Thyroid gland (tissue), 4 donors: ENCODE measurements around the gene TMEM175. TPM values are rescaled to one million over a fixed set of nuclear protein-coding genes. Genes with fewer than 3 reads are reported as not detected.

Experiments used
- DNase-seq, 2 donors: peaks; one replicate each; pipeline ENCODE4 v3.0.0-alpha.2; 2019
- H3K27ac ChIP-seq, 3 donors: fragments of 200-600 bp; sonication (generic); 1 replicate in 2 of 3; 2 replicates in 1 of 3; pipeline ENCODE4 v1.5.1; 2016 to 2019; ENCODE audit warnings: mild to moderate bottlenecking in 1 of 3, moderate library complexity in 1 of 3
- H3K27me3 ChIP-seq: fragments of 200-600 bp; sonication (generic); one replicate; pipeline ENCODE4 v1.5.1; 2019
- H3K36me3 ChIP-seq, 2 donors: fragments of 200-600 bp; sonication (generic); one replicate each; pipeline ENCODE4 v1.5.1; 2016 to 2019
- H3K4me1 ChIP-seq, 2 donors: fragments of 200-600 bp; sonication (generic); one replicate each; pipeline ENCODE4 v1.5.1; 2017 to 2019
- H3K4me3 ChIP-seq, 3 donors: fragments of 200-600 bp; sonication (generic); replicated peaks in 1 of 3; 1 replicate in 2 of 3; 2 replicates in 1 of 3; pipeline ENCODE4 v1.5.1; 2016; ENCODE audit warnings: mild to moderate bottlenecking in 1 of 3
- H3K9me3 ChIP-seq: fragments of 200-600 bp; sonication (generic); one replicate; pipeline ENCODE4 v1.5.1; 2017
- CTCF ChIP-seq, 6 experiments: fragments of 200-600 bp in 3 of 6; fragments of 450-650 bp in 3 of 6; sonication (generic) in 3 of 6; IDR thresholded peaks; one replicate each; pipeline ENCODE4 v1.5.1; 2016 to 2019; ENCODE audit warnings: antibody characterized with exemption in 6 of 6, mild to moderate bottlenecking in 2 of 6, inconsistent platforms in 1 of 6, moderate library complexity in 1 of 6
- POLR2A ChIP-seq, 2 donors: fragments of 450-650 bp; IDR thresholded peaks; one replicate each; pipeline ENCODE4 v1.6.1; 2017; ENCODE audit warnings: antibody characterized with exemption in 2 of 2, mild to moderate bottlenecking in 2 of 2, moderate library complexity in 1 of 2
- WGBS, 2 donors: methylation state at CpG; one replicate each; pipeline ENCODE4 v1.1.5; 2017; 5-methylcytosine and 5-hydroxymethylcytosine counted together
- intact Hi-C: fragments of 100-400 bp; cut with DNase I; formaldehyde crosslinking; loops from one replicate; pipeline ENCODE4 v1.15.1; 2023
- total RNA-seq, 4 donors: library from RNA; depleted of rRNA; stranded (reverse); fragments of >200 nt; gene quantifications; one replicate each; pipeline ENCODE4 v1.2.3, GENCODE V29; 2016

Gene TMEM175
- total RNA-seq, 4 donors from 2014 or later, result 33.6 to 63.9 (median 40.4) TPM

GRCh38 chr4:953574-953915, 21.3 kb downstream of the TMEM175 start:
- intact Hi-C loops, result no loop called here
- H3K9me3 ChIP-seq, result no peaks in the 10 kb centered on the region
- 97 to 99% methylated on average over 13 of the region's 13 CpGs for WGBS, 2 donors

GRCh38 chr4:954211-955020, 22.2 kb downstream of the TMEM175 start:
- WGBS, 2 donors, result 95 to 96% methylated on average over 17 of the region's 17 CpGs
- no peaks in the 10 kb centered on the region for H3K9me3 ChIP-seq
- DNase-seq, result no peak
- no peak overlapping the region for H3K4me3 ChIP-seq
- intact Hi-C loops, result no loop called here
- no peaks in the 10 kb centered on the region for H3K27me3 ChIP-seq
- H3K36me3 ChIP-seq, result peaks cover 6 to 8% of the 10 kb centered on the region in 2 donors
- H3K27ac ChIP-seq, result no peak overlapping the region
- no peak for TF ChIP-seq POLR2A (IDR thresholded peaks at IDR 0.05)
- TF ChIP-seq CTCF (IDR thresholded peaks at IDR 0.05), result no peak
- no peaks in the 10 kb centered on the region for H3K4me1 ChIP-seq

More at GRCh38 chr4:953574-953915, 21.3 kb downstream of the TMEM175 start:
- Histone ChIP-seq H3K4me3 (no peak overlapping the region), H3K36me3 (peaks cover 6% of the 10 kb centered on the region in 2 donors), H3K27ac (no peak overlapping the region), H3K4me1 (no peaks in the 10 kb centered on the region), H3K27me3 (no peaks in the 10 kb centered on the region)
- no peak for TF ChIP-seq CTCF (IDR thresholded peaks at IDR 0.05)
- TF ChIP-seq POLR2A (IDR thresholded peaks at IDR 0.05), result no peak
- DNase-seq, result no peak

GRCh38 chr4:955161-955921, 23.1 kb downstream of the TMEM175 start:
- DNase-seq, result no peak
- intact Hi-C loops, result no loop called here
- no peak overlapping the region for H3K4me3 ChIP-seq
- H3K36me3 ChIP-seq, result peaks cover 6 to 8% of the 10 kb centered on the region in 2 donors
- 94 to 97% methylated on average over 15 to 33 of the region's 33 CpGs for WGBS, 2 donors
- no peaks in the 10 kb centered on the region for H3K4me1 ChIP-seq
- H3K9me3 ChIP-seq, result no peaks in the 10 kb centered on the region
- no peak overlapping the region for H3K27ac ChIP-seq
- no peak for TF ChIP-seq POLR2A (IDR thresholded peaks at IDR 0.05)
- TF ChIP-seq CTCF (IDR thresholded peaks at IDR 0.05), result no peak
- H3K27me3 ChIP-seq, result no peaks in the 10 kb centered on the region

- DNase-seq, result no peak
- H3K36me3 ChIP-seq, result peaks cover 6 to 8% of the 10 kb centered on the region in 2 donors
- intact Hi-C loops, result no loop called here
- no peak overlapping the region for H3K27ac ChIP-seq
- 82 to 83% methylated on average over 11 to 12 of the region's 12 CpGs for WGBS, 2 donors
- H3K27me3 ChIP-seq, result no peaks in the 10 kb centered on the region
- no peaks in the 10 kb centered on the region for H3K4me1 ChIP-seq
- no peak overlapping the region for H3K4me3 ChIP-seq
- no peak for TF ChIP-seq POLR2A (IDR thresholded peaks at IDR 0.05)
- no peak for TF ChIP-seq CTCF (IDR thresholded peaks at IDR 0.05)
- H3K9me3 ChIP-seq, result no peaks in the 10 kb centered on the region
Observed at GRCh38 chr4:955931-956381, 23.7 kb downstream of the TMEM175 start.
